GM12891 (cell line): Measurements from ENCODE around the gene RRP15.

Experiments
- POLR2A ChIP-seq: IDR thresholded peaks from 2 replicates; pipeline ENCODE4 v1.6.1; 2011; ENCODE audit warnings: low read depth, low read length, control low read depth
- POLR2AphosphoS5 ChIP-seq: IDR thresholded peaks from 2 replicates; pipeline ENCODE4 v1.6.1; 2011; ENCODE audit warnings: low read depth, low read length, control low read depth
- POU2F2 ChIP-seq: IDR thresholded peaks from 2 replicates; pipeline ENCODE4 v1.6.1; 2011; ENCODE audit warnings: low read depth, mild to moderate bottlenecking, control low read depth, low read length, moderate library complexity
- TAF1 ChIP-seq: IDR thresholded peaks from 2 replicates; pipeline ENCODE4 v1.6.1; 2011; ENCODE audit warnings: low read depth, low read length, control low read depth

- TF ChIP-seq POLR2A: no peak
- TF ChIP-seq POU2F2: no peak
- no peak for TF ChIP-seq POLR2AphosphoS5
- TF ChIP-seq TAF1: no peak
Measured at GRCh38 chr1:218367118-218367517, 82.0 kb downstream of the RRP15 start.
